SK-N-SH treated with all-trans-retinoic acid at 6 μM for 48 hours (cell line): ENCODE measurements around the gene ADAMTS17.

ENCODE experiments used
- ATAC-seq: fragments of 200-7000 bp; cut with Tn5 transposase; 3 replicates; pipeline ENCODE4 v1.9.1; 2020; ENCODE audit warnings: mild to moderate bottlenecking, moderate library complexity
- BACH2 ChIP-seq: fragments of 250-450 bp; sonication (Bioruptor Pico); IDR thresholded peaks from 2 replicates; pipeline ENCODE4 v1.9.0; 2021; ENCODE audit warnings: mild to moderate bottlenecking, borderline replicate concordance
- CSDC2 ChIP-seq: fragments of 250-450 bp; sonication (Bioruptor Pico); IDR thresholded peaks from 2 replicates; pipeline ENCODE4 v1.5.0; 2020; ENCODE audit warnings: mild to moderate bottlenecking, moderate library complexity
- ESRRG ChIP-seq: fragments of 250-450 bp; sonication (Bioruptor Pico); IDR thresholded peaks from 2 replicates; pipeline ENCODE4 v1.6.1; 2021; ENCODE audit warnings: mild to moderate bottlenecking
- GLIS3 ChIP-seq: fragments of 250-450 bp; sonication (Bioruptor Pico); IDR thresholded peaks from 2 replicates; pipeline ENCODE4 v1.5.0; 2020; ENCODE audit warnings: mild to moderate bottlenecking, moderate library complexity
- ISL1 ChIP-seq: fragments of 250-450 bp; sonication (Bioruptor Pico); IDR thresholded peaks from 2 replicates; pipeline ENCODE4 v2.1.2; 2022; ENCODE audit warnings: mild to moderate bottlenecking, moderate library complexity
- OSR1 ChIP-seq: fragments of 250-450 bp; sonication (Bioruptor Pico); IDR thresholded peaks from 2 replicates; pipeline ENCODE4 v1.8.0; 2022; ENCODE audit warnings: moderate library complexity, mild to moderate bottlenecking, inconsistent platforms
- RARB ChIP-seq: fragments of 250-450 bp; sonication (Bioruptor Pico); IDR thresholded peaks from 2 replicates; pipeline ENCODE4 v1.8.0; 2021; ENCODE audit warnings: mild to moderate bottlenecking, moderate library complexity
- SNAI2 ChIP-seq: fragments of 250-450 bp; sonication (Bioruptor Pico); IDR thresholded peaks from 2 replicates; pipeline ENCODE4 v1.5.0; 2020; ENCODE audit warnings: mild to moderate bottlenecking, moderate library complexity
- TCF4 ChIP-seq: fragments of 250-450 bp; sonication (Bioruptor Pico); IDR thresholded peaks from 2 replicates; pipeline ENCODE4 v1.8.0; 2021; ENCODE audit warnings: mild to moderate bottlenecking, moderate library complexity, borderline replicate concordance
- TOX ChIP-seq: fragments of 250-450 bp; sonication (Bioruptor Pico); IDR thresholded peaks from 2 replicates; pipeline ENCODE4 v1.8.0; 2021; ENCODE audit warnings: mild to moderate bottlenecking, moderate library complexity, borderline replicate concordance
- ZC3H10 ChIP-seq: fragments of 250-450 bp; sonication (Bioruptor Pico); IDR thresholded peaks from 2 replicates; pipeline ENCODE4 v1.5.1; 2021; ENCODE audit warnings: mild to moderate bottlenecking, moderate library complexity
- ZFP3 ChIP-seq: fragments of 250-450 bp; sonication (Bioruptor Pico); IDR thresholded peaks from 2 replicates; pipeline ENCODE4 v1.5.0; 2020; ENCODE audit warnings: mild to moderate bottlenecking, moderate library complexity
- ZNF565 ChIP-seq: fragments of 450-650 bp; formaldehyde crosslinking; conservative IDR thresholded peaks from 2 replicates; pipeline ENCODE4 v1.5.0; 2020; ENCODE audit warnings: low read depth, mild to moderate bottlenecking, moderate library complexity
- ZNF70 ChIP-seq: fragments of 450-650 bp; formaldehyde crosslinking; IDR thresholded peaks from 2 replicates; pipeline ENCODE4 v1.5.0; 2020; ENCODE audit warnings: mild to moderate bottlenecking, moderate library complexity
- ZNF8 ChIP-seq: fragments of 450-650 bp; formaldehyde crosslinking; IDR thresholded peaks from 2 replicates; pipeline ENCODE4 v1.5.0; 2020; ENCODE audit warnings: mild to moderate bottlenecking, moderate library complexity
- TF ChIP-seq, protein P1 (sequence below): fragments of 250-450 bp; sonication (Bioruptor Pico); IDR thresholded peaks from 2 replicates; pipeline ENCODE4 v1.8.0; 2021; ENCODE audit warnings: low read depth, mild to moderate bottlenecking, moderate library complexity, borderline replicate concordance
- TF ChIP-seq, protein P2 (sequence below): fragments of 250-450 bp; sonication (Bioruptor Pico); IDR thresholded peaks from 2 replicates; pipeline ENCODE4 v1.5.1; 2020; ENCODE audit warnings: low read depth, mild to moderate bottlenecking, moderate library complexity
- TF ChIP-seq, protein P3 (sequence below): fragments of 250-450 bp; sonication (Bioruptor Pico); IDR thresholded peaks from 2 replicates; pipeline ENCODE4 v1.8.0; 2020; ENCODE audit warnings: mild to moderate bottlenecking, moderate library complexity, borderline replicate concordance
- TF ChIP-seq, protein P4 (sequence below): fragments of 250-450 bp; sonication (Bioruptor Pico); IDR thresholded peaks from 2 replicates; pipeline ENCODE4 v1.5.1; 2021; ENCODE audit warnings: mild to moderate bottlenecking, moderate library complexity

The ADAMTS17 gene

DNA sequence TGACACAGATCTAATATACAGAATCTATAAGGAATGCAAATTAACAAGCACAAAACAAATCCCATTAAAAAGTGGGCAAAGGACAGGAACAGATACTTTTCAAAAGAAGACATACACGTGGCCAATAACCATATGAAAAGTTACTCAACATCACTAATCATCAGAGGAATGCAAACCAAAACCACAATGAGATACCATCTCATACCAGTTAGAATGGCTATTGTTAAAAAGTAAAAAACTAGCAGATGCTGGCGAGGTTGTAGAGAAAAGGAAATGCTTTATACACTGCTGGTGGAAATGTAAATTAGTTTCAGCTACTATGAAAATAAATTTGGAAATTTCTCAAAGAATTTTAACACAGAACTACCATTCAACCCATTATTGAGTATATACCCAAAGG is 50.7 kb downstream of the ADAMTS17 start:
- ATAC-seq, result no peak
- TF ChIP-seq ZFP3 (CRISPR knock-in tag) (no peak), RARB (CRISPR knock-in tag) (no peak)

DNA sequence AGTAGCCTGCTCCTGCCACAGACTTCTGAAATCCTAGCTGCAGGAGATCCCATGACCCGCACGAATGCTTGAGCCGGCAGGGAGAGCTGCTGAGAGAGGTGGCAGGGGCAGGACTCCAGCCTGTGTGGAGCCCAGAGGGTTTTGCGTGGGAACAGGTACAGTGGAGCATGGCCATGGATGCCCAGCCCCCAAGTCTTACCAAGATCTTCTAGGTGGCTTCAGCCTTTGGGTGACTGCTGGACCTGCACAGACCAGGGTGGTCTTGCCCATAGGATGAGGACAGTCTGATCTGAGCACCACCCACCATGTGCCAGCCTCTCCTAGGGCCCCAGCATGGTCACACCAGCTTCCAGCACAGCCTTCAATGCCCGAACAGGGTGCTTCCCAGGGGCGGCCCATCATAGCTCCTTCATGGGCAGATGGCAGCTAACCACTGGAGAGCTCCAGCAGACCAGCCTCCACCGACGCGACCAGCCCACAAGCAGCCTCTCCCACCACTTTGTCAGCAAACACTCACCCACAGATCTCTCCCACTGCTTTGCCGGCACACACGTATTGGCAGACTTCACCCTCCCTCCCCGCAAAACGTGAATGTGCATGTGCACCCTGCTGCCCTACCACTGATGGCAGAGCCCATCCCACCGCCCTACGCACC is 56.0 kb downstream of the ADAMTS17 start:
- no peak for TF ChIP-seq TOX
- no peak for TF ChIP-seq ZFP3 (CRISPR knock-in tag)
- no peak for TF ChIP-seq TCF4 (CRISPR knock-in tag)
- TF ChIP-seq, protein P1, sequence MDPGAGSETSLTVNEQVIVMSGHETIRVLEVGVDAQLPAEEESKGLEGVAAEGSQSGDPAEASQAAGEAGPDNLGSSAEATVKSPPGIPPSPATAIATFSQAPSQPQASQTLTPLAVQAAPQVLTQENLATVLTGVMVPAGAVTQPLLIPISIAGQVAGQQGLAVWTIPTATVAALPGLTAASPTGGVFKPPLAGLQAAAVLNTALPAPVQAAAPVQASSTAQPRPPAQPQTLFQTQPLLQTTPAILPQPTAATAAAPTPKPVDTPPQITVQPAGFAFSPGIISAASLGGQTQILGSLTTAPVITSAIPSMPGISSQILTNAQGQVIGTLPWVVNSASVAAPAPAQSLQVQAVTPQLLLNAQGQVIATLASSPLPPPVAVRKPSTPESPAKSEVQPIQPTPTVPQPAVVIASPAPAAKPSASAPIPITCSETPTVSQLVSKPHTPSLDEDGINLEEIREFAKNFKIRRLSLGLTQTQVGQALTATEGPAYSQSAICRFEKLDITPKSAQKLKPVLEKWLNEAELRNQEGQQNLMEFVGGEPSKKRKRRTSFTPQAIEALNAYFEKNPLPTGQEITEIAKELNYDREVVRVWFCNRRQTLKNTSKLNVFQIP, result no peak
- TF ChIP-seq ZNF8 (CRISPR knock-in tag), result no peak
- TF ChIP-seq GLIS3 (CRISPR knock-in tag), result no peak
- no peak for TF ChIP-seq ZC3H10 (CRISPR knock-in tag)
- no peak for TF ChIP-seq ZNF565 (CRISPR knock-in tag)
- no peak for TF ChIP-seq ZNF70 (CRISPR knock-in tag)
- no peak for TF ChIP-seq RARB (CRISPR knock-in tag)
- no peak for TF ChIP-seq CSDC2 (CRISPR knock-in tag)
- TF ChIP-seq, protein P2, sequence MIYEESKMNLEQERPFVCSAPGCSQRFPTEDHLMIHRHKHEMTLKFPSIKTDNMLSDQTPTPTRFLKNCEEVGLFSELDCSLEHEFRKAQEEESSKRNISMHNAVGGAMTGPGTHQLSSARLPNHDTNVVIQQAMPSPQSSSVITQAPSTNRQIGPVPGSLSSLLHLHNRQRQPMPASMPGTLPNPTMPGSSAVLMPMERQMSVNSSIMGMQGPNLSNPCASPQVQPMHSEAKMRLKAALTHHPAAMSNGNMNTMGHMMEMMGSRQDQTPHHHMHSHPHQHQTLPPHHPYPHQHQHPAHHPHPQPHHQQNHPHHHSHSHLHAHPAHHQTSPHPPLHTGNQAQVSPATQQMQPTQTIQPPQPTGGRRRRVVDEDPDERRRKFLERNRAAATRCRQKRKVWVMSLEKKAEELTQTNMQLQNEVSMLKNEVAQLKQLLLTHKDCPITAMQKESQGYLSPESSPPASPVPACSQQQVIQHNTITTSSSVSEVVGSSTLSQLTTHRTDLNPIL, result no peak
- TF ChIP-seq, protein P3, sequence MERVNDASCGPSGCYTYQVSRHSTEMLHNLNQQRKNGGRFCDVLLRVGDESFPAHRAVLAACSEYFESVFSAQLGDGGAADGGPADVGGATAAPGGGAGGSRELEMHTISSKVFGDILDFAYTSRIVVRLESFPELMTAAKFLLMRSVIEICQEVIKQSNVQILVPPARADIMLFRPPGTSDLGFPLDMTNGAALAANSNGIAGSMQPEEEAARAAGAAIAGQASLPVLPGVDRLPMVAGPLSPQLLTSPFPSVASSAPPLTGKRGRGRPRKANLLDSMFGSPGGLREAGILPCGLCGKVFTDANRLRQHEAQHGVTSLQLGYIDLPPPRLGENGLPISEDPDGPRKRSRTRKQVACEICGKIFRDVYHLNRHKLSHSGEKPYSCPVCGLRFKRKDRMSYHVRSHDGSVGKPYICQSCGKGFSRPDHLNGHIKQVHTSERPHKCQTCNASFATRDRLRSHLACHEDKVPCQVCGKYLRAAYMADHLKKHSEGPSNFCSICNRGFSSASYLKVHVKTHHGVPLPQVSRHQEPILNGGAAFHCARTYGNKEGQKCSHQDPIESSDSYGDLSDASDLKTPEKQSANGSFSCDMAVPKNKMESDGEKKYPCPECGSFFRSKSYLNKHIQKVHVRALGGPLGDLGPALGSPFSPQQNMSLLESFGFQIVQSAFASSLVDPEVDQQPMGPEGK (CRISPR knock-in tag), result no peak
- no peak for TF ChIP-seq ISL1
- TF ChIP-seq ESRRG (CRISPR knock-in tag), result no peak
- TF ChIP-seq, all 23 proteins: peak for 0
- ATAC-seq, result no peak

DNA sequence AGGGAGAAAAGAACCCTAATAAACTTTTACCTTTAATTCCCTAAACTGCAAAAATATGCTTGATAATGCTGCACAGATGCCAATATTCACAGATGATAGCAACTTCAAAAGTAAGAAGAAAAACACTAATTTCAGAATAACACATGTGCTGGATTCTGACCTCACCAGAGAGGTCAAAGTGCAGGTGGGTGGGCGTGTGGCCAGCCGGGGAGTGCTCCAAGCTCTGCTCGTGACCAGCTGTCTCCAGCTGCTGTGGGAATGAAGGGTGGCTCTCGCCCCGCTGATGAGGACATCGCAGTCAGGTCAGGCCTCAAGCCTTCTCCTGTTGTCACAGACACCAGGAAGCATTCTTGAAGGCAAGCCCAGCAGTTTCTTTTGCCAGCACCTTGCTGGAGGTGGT is 57.1 kb downstream of the ADAMTS17 start:
- ATAC-seq, result no peak
- no peak for TF ChIP-seq ISL1
- no peak for TF ChIP-seq ESRRG (CRISPR knock-in tag)
- TF ChIP-seq, protein P1, result no peak
- no peak for TF ChIP-seq ZC3H10 (CRISPR knock-in tag)
- TF ChIP-seq, protein P2, result no peak
- TF ChIP-seq ZNF8 (CRISPR knock-in tag), result no peak
- TF ChIP-seq RARB (CRISPR knock-in tag), result no peak
- no peak for TF ChIP-seq BACH2 (CRISPR knock-in tag)
- TF ChIP-seq ZFP3 (CRISPR knock-in tag), result no peak

DNA sequence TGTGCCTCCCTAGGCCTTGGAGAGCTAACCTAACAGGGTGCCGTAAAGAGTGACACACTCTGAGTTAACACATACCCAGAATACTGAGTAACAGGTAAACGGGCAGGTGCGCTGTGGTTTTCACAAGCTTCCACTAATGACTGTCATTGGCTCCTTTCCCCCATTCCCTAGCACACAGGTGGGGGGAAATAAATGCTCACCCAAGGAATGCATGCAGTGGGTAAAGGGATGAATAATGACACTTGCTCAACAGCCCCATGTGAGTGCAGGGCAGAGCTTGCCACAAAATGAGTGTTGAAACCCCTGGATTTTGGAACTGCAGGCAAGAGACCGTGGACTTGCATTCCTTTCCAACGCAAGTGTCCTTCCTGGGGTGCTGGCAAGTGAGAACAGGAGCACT is 57.6 kb downstream of the ADAMTS17 start:
- TF ChIP-seq OSR1 (CRISPR knock-in tag) (no peak), SNAI2 (no peak), CSDC2 (CRISPR knock-in tag) (no peak), RARB (CRISPR knock-in tag) (no peak), GLIS3 (CRISPR knock-in tag) (no peak)
- TF ChIP-seq, protein P3 (CRISPR knock-in tag), result no peak
- TF ChIP-seq, protein P4, sequence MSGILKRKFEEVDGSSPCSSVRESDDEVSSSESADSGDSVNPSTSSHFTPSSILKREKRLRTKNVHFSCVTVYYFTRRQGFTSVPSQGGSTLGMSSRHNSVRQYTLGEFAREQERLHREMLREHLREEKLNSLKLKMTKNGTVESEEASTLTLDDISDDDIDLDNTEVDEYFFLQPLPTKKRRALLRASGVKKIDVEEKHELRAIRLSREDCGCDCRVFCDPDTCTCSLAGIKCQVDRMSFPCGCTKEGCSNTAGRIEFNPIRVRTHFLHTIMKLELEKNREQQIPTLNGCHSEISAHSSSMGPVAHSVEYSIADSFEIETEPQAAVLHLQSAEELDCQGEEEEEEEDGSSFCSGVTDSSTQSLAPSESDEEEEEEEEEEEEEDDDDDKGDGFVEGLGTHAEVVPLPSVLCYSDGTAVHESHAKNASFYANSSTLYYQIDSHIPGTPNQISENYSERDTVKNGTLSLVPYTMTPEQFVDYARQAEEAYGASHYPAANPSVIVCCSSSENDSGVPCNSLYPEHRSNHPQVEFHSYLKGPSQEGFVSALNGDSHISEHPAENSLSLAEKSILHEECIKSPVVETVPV (CRISPR knock-in tag), result no peak
- TF ChIP-seq, protein P2, result no peak
- ATAC-seq, result no peak
